ENCODE data around the gene SFPQ. TPM values are rescaled to one million over a fixed set of nuclear protein-coding genes. Genes with fewer than 3 reads are reported as not detected.
A peak's percentile ranks its signal among the peaks of the same experiment; 100 is the strongest.
"Not testable (repeated sequence)": the region's sequence is repeated elsewhere in the genome, so short reads cannot be mapped to it uniquely, and the experiment has no call there.

Gene SFPQ
- 116 TPM for total RNA-seq

GRCh38 chr1:35192853-35193664, at the start of gene SFPQ:
TSS of gene SFPQ (minus strand) at chr1:35193145. CDS start at chr1:35193049, 96 bp downstream.
- ATAC-seq: peak; percentile 97

DNA sequence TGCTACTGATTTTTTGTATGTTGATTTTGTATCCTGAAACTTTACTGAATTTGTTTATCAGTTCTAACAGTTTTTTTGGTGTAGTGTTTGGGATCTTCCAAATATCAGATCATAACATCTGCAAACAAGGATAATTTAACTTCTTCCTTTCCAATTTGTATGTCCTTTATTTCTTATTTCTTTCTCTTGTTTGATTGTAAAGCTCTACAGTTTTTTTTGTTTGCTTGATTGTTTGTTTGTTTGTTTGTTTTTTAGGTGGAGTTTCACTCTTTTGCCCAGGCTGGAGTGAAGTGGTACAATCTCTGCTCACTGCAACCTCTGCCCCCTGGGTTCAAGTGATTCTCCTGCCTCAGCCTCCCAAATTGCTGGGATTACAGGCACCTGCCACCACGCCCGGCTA, 43.8 kb upstream of the SFPQ start:
- not testable (repeated sequence) for ATAC-seq

DNA sequence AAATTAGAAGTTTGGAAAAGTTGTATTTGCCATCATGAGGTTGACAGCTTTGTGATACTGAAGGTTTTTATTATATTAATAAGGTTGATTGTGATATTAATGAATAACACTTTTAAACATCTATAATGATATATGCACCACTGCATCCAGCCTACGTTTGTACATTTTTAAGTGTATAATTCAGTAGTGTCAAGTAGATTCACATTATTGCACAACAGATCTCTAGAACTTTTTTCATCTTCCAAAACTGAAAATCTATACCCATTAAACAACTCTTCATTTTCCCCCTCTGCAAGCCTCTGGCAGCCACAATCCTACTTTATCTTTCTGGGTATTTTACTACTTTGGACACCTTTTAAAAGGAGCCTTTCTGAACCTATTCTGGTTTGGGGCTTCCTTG, 38.3 kb upstream of the SFPQ start:
- ATAC-seq: no peak

DNA sequence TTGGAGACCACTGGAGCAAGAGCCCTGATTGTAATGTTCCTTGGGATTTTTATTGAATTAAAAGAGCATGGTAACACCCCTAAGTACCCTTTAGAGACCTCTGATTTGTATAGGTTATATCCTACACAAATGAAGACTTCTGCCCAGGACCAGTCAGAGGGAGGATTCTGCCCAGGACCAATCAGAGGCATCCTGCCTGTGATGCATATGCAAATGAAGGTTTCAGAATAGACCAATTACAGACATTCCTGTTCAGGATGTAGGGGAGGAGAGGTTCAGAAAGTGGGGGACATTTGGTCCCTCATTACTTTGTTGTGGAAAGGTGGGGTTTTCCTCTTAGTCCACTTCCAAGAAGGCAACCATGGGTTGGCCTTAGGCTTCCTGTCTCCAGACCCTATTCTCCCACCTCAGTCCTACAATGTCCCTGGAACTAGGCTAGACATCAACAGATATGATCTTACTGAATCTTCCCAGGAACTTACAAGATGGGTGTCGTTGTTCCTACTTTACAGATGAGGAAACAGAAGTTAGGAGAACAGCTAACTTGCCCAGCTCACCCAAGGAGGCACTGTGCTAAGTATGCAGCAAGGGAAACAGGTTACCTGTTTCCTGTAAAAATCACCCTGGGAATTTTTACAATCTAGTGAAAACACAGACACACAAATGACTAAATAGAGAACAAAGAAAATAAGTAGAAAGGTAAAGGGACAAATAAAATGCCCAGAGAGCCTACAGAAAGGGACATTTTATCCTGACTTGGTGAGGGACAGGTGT, 36.8 kb upstream of the SFPQ start:
- no peak for ATAC-seq

DNA sequence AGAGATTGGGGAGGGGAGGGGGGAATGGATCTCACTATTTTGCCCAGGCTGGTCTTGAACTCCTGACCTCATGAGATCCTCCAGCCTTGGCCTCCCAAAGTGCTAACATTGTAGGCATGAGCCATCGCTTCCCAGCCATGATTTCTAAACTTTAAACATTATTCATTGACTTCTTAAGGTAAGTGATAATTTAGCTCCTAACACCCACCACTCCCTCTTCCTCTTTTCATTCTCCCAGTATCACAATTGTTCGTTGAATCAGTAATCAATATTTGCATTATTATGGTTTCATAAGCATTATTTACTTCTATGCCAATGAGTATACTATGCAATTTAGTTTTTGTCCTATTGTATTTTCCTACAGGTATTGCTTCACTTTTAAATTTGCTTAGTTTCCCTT, 33.6 kb upstream of the SFPQ start:
- no peak for ATAC-seq

DNA sequence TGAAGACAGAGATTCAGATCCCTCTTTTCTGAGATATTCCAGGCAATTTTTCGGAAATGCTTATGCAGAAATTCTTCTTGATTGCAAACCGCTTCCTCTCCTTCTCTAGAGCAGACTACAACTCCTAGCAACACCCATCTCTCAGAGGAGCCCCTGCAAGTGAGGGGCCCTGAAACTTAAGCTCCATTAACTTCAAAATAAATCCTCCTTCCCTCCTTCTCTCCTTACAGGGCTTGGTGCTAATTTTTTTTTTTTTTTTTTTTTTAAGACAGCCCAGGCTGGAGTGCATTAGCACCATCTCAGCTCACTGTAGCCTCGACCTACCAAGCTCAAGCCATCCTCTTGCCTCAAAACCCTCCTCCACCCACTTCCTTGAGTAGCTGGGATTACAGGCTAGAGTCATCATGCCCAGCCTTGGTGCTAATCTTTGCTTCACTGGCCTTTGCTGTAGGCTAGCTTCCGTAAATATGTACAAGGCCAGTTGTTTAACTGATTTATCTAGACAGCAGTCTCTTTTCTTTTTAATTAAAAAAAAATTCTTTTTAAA, 30.2 kb upstream of the SFPQ start:
- no peak for ATAC-seq

DNA sequence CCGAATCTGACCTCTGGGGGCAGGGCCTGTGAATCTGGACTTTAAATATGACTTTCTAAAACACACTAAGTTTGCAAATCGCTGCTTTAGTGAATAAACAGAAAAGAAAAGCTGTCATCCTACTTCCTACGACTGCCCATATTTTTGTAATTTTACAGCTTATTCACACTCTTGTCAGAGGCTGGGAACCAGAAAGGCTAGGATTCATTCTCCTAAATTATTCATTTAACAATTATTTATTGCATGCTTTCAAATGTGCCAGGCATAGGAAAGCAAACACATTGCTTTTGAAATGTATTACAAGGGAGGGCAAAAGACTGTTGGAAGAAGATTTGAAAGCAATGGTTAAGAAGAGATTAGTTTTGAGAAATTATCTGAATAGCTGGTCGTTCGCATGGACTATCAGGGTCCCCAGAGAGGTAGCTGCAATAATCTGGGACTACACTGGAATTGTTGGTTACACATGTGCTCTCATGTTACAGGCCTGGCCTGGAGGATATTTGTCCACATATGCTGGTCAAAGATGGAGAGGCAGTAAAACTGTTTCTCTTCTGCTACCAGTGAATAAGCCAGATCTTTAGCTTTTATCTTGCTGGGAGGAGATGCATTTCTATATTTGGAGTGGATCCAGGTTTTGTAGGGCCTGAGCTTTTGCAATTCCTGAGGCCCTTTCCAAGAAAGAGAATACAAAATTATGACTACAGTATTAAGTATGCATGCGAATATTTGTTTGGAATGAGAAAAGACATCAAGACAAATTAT, 29.6 kb upstream of the SFPQ start:
- ATAC-seq: no peak

DNA sequence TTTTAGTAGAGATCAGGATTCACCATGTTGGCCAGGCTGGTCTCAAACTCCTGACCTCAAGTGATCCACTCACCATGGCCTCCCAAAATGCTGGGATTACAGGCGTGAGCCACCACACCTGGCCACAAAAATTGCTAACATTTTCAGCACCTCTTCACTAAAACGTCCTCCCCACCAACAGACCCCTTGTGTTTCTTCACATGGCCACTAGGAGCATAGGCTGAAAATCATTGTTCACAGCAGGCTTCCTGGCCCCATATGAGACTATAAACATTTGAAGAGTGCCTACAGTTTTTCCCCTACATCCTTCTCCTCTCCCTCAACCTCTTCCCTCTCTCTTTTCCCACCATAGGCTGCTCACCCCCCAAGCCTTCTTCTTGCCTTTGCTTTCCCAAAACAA, 28.0 kb upstream of the SFPQ start:
- ATAC-seq: no peak

DNA sequence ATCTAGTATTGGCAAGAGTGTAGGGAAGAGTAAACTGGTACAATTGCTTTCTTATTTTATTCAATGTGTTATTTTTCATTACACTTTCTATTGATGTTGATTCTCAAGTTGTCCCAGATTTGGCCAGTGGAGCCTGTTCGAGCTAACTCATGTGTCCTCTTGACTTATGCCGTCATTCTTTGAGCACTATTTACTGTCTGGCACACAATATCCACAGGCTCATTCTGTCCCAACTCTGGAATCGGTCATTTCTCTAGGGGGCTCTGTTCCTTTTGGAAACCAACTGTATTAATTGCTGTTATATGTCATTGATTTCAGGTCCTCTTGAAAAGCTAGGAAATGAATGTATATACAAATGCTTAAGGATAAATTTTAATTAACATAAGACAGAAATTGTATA, 22.4 kb upstream of the SFPQ start:
- no peak for ATAC-seq

- ATAC-seq: no peak
Observed at GRCh38 chr1:35211120-35211414, 18.1 kb upstream of the SFPQ start.

DNA sequence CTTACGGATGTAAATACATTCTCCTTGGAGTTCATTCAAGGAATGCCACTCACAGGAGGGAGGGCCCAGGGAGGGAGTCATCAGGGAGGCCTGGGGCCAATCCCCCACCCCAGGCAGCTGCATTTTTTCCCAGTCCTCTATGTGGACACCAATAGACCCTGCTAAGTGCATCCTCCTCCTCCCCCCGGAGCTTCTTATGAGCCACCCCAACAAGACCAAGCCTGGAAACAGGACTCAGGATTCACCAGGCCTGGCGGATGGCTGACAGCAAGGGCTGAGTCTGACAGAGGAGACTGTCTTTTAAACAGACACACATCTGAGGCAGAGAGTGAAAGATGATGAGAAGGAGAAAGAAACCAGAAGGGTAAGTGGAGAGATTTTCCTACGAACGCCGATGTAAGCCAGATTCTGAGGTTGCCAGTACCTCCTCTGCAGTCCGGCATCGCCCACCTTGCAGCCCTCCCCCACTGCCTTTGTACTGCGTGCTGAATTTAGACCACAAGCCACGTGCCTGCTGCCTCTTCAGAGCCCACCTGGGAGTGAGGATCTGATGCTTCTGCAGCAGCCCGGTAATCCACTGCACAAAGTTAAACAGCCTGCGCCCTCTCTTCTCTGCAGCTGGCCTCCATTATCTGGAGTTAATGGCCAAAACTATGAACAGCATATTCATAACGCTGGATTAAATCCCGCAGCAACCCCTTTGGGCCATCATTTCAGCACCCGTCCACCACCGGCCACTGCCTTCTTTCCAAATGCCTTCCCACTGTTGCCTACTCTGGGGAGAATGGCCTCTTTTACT, 17.6 kb upstream of the SFPQ start:
- no peak for ATAC-seq

GRCh38 chr1:35203295-35203694, 10.3 kb upstream of the SFPQ start:
- ATAC-seq: no peak

- peak; percentile 92 for ATAC-seq
Observed at GRCh38 chr1:35202048-35202719, 9.2 kb upstream of the SFPQ start.

GRCh38 chr1:35201631-35202030, 8.7 kb upstream of the SFPQ start:
- no peak for ATAC-seq

- peak; percentile 72 for ATAC-seq
Observed at GRCh38 chr1:35192056-35192852, 691 bp downstream of the SFPQ start.

DNA sequence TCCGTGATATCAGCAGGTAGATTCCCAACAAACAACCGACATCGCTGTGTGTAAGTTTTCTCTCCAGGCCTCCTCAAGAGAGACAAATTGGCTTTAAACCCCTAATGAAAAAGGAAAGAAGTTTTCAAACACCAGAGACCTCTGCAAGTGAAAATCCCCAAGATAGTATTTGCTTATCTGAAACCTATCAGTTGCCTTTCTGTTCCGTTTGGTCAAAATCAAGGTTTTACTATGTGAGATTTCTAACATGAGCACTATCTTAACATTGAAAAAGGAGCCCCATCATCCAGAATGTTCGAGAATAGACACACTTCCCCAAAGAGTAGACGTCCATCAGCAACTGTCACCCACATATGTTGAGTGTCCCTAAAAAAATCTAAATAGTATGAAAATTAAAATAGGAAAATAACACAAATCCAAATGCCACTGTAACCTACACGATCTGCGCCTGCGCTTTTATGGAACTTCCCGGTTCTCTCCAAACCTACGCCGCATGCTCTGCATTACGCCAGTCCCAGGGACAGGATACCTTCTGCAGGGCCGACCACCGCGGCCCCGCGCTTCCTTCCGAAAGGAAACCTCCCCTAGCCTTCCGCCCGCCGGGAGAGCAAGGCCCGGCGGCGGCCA, 1.4 kb downstream of the SFPQ start:
- ATAC-seq: no peak

GRCh38 chr1:35190784-35191183, 2.2 kb downstream of the SFPQ start:
- no peak for ATAC-seq

DNA sequence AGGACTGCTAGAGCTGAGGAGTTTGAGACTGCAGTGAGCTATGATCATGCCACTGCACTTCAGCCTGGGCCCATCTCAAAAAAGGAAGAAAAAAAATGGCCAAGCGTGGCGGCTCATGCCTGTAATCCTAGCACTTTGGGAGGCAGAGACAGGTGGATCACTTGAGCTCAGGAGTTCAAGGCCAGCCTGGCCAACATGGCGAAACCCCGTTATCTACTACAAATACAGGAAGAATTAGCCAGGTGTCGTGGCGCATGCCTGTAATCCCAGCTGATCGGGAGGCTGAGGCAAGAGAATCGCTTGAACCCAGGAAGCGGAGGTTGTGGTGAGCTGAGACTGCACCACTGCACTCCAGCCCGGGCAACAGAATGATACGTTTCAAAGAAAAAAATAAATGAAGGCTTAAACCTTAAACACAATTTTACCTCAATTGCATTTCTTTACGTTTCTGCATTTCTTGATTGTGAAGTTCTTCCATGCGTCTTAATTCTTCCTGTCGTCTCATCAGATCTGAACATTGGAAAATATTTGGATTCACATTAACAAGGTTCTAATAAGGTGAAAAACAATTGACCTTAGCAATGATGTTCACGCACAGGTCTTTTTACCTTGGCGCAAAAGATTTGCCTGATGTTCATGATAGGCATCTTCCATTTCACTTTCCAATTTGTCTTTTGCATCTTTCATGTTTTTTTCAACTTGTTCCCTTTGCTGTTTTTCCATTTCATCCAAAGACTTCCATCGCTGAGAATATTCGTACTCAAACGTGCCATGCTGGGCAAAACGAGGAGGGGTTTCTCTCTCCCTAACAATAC, 4.2 kb downstream of the SFPQ start:
- ATAC-seq: no peak

- no peak for ATAC-seq
Observed at GRCh38 chr1:35187816-35188342, 5.1 kb downstream of the SFPQ start.
